ENCODE results near the gene MARK4.
"Not testable (repeated sequence)": the region's sequence is repeated elsewhere in the genome, so short reads cannot be mapped to it uniquely, and the experiment has no call there.

Gene MARK4

DNA sequence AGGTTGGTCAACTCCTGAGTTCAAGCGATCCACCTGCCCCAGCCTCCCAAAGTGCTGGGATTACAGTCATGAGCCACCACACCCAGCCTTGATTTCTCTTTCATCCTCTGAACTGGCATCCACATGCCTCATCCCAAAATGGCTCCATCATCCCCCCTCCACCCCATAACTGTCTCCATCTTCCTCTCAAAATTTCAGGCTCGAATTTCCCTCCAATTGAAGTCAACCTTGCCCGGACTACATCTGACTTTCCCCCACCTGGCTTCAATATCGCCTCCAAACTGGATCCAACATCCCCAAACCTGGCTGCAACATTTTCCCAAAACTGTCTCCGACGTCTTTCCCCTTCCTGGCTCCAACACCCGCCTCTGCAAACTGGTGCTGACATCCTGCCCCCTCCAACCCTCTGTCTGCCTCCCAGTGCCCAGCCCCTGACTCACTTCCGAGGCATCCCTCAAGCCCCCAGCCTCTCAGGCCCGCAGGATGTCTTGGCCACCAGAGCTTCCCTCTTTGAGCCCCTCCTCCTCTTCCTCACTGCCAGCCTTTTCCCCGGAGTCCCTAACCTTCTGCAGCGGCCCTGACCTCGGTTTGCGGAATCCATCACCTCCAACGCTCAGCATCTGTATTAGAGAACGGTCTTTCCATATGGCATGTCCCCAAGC, 6.8 kb upstream of the MARK4 start:
- DNase-seq: no peak

DNA sequence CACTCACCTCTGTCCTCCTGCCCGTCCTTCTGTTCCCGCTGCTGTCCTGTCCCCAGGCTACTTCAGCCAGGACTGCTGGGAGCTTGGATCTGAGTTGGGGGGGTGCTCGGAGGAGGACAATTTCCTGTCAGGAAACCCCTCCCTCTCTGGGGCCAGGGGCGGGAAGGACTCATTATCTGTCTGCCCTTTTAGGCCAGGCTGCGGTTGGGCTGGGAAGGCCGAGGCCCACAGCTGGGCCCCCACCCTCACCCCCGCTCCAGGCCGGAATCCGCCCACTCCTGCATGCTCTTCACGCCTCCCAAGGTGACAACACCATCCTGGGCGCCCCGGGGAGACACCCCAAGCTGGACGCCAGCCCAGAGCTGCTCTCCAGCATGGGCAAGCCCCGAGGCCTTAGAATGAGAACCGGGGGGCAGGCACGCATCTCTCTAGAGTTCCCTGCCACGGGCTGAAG, 5.7 kb upstream of the MARK4 start, which contains the start of gene EXOC3L2:
Gene EXOC3L2, minus strand, starts transcription at position 74 of the 454 bp plus-strand sequence. CDS start 6,362 bp downstream, outside the sequence.
- DNase-seq: no peak

DNA sequence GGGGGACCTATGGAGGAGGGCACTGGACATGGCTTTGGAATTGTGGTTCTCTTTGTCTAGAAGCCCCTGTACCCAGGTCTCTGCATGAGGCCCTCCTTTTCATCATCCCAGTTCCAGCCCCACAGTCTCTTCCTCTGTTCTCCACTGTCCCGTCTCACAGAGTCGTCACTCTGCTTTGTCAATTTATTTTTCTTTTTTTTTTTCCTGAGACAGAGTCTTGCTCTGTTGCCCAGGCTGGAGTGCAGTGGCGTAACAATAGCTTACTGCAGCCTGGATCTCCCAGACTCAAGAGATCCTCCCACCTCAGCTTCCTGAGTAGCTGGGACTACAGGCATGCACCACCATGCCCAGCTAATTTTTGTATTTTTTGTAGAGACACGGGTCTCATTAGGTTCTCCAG, 5.2 kb upstream of the MARK4 start:
- DNase-seq: no peak

GRCh38 chr19:45247136-45247535, 3.9 kb upstream of the MARK4 start:
- DNase-seq: no peak

DNA sequence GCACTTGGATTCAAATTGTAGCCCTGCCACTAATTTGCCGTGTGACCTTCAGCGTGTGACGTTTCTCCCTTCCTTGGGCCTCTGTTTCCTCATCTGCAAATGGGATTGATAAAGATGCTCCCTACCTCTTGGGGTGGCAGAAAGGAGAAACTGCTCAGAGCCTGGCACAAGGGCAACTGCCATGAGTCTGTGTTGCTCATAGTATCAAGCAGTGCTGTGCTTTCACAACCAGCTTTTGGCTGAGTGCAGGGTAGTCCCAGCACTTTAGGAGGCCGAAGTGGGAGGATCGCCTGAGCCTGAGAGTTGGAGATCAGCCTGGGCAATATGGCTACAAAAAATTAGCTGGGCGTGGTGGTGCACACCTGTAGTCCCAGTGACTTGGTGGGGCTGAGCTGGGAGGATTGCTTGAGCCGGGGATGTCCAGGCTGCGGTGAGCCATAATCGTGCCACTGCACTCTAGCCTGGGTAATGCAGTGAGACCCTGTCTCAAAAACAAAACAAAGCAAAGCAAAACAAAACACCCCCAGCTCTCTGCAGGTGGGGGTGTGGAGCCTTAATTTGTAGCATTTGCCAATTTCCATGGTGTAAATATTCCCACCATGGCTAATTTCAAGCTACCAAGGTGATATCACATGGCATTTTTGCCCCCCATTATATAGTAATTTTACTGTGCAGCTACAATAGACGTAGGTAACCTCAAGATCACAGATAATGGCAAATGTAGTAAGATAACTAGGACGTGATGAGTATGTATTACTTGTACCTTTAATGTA, 1.6 kb upstream of the MARK4 start:
- DNase-seq: no peak

GRCh38 chr19:45250216-45250831, 747 bp upstream of the MARK4 start:
- no peak for DNase-seq

DNA sequence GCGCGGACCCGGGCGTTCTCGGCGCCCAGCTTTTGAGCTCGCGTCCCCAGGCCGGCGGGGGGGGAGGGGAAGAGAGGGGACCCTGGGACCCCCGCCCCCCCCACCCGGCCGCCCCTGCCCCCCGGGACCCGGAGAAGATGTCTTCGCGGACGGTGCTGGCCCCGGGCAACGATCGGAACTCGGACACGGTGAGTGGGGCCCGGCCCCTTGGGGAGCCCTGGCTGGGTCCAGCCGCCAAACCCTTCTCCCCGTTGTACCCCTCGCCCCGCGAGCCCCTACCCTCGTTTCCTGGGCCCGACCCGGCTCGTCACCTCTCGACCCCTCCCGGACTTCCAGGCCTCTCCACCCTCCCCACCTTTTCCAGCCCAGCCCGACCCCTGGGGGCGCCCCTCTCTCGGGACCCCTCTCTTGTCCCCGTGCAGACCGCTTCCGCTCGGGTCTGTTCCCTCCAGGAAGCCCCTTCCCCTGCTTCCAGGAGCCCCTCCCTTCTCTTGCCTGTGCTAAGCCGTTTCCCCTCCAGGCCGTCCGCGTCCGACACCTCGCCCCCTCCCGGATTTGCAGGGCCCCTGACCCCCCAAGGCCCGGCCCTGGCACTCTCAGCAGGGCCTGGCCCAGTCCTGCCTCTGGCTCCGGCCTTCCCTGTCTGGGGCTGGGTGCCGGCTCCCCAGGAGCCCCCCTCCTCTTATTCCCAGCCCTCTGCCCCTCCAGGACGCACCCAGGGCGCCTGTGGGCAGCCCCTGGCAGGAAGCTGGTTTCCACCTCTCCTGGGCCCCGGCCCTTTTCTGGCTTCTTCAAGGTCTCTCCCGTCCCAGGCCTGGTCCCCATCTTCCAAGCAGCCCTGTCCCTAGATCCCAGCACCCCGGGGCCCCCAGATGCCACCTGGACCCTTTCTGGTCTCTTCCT, 632 bp downstream of the MARK4 start:
- DNase-seq: peak; percentile 16

DNA sequence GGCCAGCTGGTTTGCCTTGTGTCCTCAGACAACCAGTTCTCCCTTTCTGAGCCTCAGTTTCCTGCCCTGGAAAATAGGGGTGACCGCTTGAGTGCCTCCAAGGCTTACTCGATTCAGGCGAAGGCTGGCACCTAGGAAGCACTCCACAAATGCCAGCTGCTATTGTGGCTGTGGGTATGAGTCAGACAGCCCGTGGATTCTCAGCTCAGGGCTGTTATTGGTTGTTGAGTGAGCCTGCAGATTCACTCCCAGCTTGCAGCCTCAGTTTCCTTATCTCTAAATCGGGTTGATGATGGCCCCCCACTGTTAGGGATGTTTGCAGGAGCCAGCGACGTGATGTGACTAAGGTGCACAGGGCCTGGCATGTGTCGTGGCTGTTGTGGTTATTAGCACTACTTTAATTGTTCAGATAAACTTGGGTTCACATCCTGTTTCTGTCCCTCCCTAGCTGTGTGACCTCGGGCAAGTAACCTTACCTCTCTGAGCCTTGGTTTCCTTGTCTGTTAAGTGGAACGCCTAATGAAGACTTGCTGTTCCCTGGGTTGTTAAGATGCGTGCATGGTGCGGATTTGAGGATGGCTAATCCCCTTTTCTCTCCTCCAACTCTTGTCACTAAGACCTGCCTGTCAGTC, 2.4 kb downstream of the MARK4 start:
- DNase-seq: peak; percentile 18

DNA sequence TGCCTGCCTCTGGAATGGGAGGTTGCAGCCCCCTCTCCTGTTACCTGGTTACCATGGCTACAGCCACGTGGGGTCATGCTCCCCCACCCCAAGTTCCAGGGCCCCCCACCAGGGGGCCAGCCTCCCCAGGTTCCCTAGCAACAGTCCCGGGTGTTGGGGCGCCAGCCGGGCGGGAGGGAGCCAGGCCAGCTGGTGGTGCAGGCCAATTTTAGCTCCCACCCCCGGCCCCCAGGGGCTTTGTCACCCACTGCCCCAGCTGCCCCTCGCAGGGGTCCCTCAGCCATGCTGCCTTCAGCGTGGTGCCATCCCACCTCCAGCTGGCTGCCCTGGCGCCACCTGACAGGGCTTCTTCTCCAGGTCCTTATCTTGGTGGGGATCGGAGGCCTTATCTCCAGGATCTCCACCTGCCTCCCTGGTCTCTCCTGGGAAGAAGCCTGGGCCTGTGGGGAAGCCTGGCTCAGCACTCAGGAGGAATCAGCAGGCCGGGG, 3.0 kb downstream of the MARK4 start:
- DNase-seq: peak; percentile 17

DNA sequence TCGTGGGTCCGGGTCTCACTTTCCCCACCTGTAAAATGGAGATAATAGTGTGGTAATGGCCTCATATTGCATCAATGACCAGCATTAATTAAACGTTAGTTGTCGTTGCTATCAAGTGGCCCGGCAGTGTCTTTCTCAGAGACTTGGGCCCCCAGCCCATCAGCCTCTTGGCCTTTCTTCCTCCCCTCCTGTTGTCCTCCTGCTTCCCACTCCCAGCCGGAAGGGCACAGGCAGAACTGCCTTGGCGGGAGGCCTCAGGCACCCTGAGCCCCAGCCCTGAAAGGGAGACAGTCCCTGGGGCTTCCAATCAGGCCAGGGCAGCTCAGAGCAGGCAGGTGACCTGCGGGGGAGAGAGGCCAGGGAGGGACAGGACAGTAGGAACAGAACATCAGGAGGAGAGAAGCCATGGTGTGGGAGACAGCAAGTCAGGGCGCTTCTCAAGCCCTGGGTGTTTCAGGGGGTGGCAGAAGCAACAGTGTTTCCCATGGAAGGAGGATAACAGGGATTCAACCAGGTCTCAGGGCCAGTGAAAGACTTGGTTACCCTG, 4.6 kb downstream of the MARK4 start:
- DNase-seq: no peak

DNA sequence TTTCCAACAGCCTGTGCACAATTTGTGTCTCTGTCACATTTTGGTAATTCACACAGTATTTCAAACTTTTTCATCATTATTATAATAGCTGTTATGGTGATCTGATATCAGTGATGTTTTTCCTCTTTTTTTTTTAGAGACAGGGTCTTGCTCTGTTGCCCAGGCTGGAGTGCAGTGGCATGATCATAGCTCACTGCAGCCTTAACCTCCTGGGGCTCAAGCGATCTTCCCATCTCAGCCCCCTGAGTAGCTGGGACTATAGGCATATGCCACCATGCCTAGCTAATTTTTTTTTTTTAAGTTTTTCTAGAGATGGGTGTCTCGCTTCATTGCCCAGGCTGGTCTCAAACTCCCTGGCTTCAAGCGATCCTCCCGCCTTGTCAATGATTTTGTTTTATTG, 5.8 kb downstream of the MARK4 start:
- no peak for DNase-seq

DNA sequence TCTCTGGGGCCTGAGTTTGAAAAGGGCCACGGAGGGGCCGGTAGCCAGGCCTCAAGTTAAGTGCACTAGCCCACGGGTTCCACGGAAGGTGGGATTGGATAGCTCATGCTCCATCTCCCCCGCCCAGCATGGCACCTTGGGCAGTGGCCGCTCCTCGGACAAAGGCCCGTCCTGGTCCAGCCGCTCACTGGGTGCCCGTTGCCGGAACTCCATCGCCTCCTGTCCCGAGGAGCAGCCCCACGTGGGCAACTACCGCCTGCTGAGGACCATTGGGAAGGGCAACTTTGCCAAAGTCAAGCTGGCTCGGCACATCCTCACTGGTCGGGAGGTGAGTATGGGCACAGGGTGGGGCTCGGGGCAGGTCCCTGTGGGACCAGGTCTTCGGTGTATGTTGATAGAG, 7.8 kb downstream of the MARK4 start:
- no peak for DNase-seq

- no peak for DNase-seq
Observed at GRCh38 chr19:45262570-45262969, 11.5 kb downstream of the MARK4 start.

DNA sequence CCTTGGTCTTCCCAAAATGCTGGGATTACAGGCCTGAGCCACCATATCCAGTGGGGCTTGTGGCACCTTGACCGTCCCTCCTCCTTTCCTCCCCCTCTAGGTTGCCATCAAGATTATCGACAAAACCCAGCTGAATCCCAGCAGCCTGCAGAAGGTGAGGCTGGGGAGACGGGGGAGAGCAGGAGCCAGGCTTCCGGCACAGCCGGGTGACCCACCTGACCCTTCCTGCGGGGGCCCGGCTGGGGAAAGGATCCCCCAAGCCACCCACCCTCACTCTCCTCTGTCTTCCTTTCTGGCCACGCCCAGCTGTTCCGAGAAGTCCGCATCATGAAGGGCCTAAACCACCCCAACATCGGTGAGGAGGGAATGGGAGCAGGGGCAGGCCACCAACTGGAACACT, 11.9 kb downstream of the MARK4 start:
- DNase-seq: no peak

DNA sequence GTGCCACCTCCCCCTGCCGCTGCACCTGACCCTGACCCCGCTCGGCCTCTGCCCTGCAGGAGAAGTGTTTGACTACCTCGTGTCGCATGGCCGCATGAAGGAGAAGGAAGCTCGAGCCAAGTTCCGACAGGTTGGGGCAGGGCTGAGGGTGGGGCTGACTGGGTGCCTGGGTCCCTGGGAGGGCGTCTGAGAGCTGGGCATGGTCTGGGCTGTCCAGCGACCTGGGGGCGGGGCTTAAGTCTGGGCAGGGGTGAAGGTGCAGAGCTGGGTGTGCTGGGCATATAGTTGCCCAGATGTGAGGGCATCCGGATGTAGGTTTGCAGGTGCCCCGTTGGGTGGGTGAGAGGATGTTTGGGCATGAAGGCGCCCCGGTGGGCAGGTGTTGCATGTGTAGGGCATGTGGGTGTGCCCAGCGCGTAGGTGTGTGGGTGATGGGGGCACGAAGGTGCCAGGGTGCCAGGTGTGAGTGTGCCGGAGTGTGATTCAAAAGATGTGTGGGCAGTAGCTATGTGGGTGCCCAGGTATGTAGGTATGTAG, 13.8 kb downstream of the MARK4 start:
- DNase-seq: no peak

- DNase-seq: no peak
Observed at GRCh38 chr19:45265375-45265774, 14.3 kb downstream of the MARK4 start.

DNA sequence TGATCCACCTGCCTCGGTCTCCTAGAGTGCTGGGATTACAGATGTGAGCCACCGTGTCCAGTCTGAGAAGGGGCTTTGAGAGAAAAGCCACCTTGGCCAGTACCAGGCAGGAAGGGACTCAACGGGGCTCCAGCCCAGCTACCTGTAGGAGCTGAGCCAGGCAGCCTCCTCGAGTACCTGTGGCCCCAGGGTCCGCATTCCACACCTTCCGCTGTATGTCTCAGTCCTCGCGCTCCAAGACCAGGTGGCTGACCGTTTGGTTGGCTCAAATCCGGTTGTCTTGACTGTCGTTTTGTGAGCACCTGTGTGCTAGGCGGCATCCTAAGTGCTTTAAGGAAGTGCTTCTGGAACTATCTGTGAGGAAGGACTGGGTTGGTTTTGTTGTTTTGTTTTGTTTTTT, 16.2 kb downstream of the MARK4 start:
- DNase-seq: no peak

GRCh38 chr19:45269939-45270338, 18.9 kb downstream of the MARK4 start:
- DNase-seq: not testable (repeated sequence)

DNA sequence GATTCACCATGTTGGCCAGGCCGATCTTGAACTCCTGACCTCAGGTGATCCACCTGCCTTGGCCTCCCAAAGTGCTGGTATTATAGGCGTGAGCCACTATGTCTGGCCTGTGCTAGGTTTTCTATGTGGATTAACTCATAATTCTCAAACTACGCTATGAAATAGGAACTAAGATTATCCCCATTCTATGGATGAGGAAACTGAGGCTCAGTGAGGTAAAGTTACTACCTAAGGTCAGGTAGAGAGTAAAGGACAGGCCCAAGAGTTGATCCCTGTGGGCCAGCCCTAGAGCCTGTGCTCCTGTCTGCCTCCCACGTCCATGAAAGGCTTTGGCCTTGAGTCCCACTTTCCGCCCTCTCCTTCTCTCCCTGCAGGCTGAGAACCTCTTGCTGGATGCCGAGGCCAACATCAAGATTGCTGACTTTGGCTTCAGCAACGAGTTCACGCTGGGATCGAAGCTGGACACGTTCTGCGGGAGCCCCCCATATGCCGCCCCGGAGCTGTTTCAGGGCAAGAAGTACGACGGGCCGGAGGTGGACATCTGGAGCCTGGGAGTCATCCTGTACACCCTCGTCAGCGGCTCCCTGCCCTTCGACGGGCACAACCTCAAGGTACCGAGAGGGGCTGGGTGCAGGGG, 20.1 kb downstream of the MARK4 start:
- no peak for DNase-seq

DNA sequence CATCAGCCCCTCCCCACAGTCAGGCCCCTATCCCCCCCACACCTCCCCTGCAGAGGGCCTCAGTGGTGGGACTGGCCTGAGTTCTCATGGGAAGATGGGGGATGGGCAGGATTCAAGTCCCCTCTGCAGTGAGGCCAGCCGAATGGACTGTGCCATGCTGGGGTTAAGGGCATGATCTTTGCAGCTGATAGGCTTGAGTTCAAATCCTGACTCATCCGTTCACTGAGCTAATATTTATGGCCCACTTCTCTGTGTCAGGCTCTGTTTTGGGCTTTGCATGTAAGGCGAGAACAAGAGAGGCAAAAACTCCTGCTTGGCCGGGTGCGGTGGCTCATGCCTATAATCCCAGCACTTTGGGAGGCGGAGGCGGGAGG, 20.7 kb downstream of the MARK4 start:
- DNase-seq: no peak

DNA sequence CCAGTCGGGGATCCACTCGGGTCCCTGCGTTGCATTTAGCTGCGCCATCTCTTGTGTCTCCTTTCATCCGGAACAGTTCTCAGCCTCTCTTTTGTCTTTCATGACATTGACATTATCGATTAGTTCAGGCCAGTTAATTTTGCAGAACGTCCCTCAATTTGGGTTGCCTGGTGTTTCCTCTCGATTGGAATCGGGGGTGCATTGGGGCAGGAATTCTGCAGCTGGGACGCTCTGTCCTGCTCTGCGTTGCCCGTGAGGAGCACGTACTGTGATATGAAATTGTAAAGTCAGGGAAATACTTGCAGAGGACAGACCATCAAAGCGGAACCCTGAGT, 22.4 kb downstream of the MARK4 start:
- DNase-seq: no peak
